Endothelial cell of umbilical vein (primary cell): ENCODE measurements around the gene SCGB3A1. TPM values are rescaled to one million over a fixed set of nuclear protein-coding genes. Genes with fewer than 3 reads are reported as not detected.

ENCODE experiments used
- BruUV-seq: library from RNA; stranded (reverse); fragments of 400-500 nt; replicated peaks from 2 replicates; lab custom pipeline; 2021; lab: Mats Ljungman, UMichigan
- CTCF ChIA-PET: fragments of 300-600, 350-600 bp; sonication (Branson Sonifier 250); formaldehyde crosslinking; loops from one replicate; lab custom pipeline; 2021; ENCODE audit warnings: antibody characterized with exemption, inconsistent platforms; lab: Charles Lee
- POLR2A ChIA-PET: fragments of 300-600, 350-600 bp; sonication (Branson Sonifier 250); formaldehyde crosslinking; loops from one replicate; lab custom pipeline; 2021; ENCODE audit warnings: antibody characterized with exemption, inconsistent platforms; lab: Charles Lee
- DNase-seq: peaks from one replicate; pipeline ENCODE4 v3.0.0-alpha.2; 2011; ENCODE audit warnings: low read depth, low spot score
- FAIRE-seq: peaks from 2 replicates; lab custom pipeline; 2011; peaks lifted over from hg19 to GRCh38; lab: Jason Lieb, UNC
- H2AFZ ChIP-seq: 2 replicates; pipeline ENCODE4 v1.6.0; 2012; ENCODE audit warnings: low read depth, low read length, control low read depth, inconsistent platforms
- H3K27ac ChIP-seq: 2 replicates; pipeline ENCODE4 v1.5.1; 2011; ENCODE audit warnings: low read depth, mild to moderate bottlenecking, control low read depth, low read length, moderate library complexity; ENCODE audit not compliant: insufficient read depth
- H3K27me3 ChIP-seq, 2 experiments: 2 replicates each; pipeline versions ENCODE4 v1.6.0 to v1.6.1; 2011; ENCODE audit warnings: low read length in 2 of 2, mixed read lengths in 1 of 2; ENCODE audit not compliant: control insufficient read depth in 2 of 2, insufficient read depth in 2 of 2
- H3K36me3 ChIP-seq, 2 experiments: 2 replicates in 1 of 2; 3 replicates in 1 of 2; pipeline ENCODE4 v1.5.1; 2011; ENCODE audit warnings: low read length in 2 of 2, mild to moderate bottlenecking in 1 of 2, moderate library complexity in 1 of 2; ENCODE audit not compliant: control insufficient read depth in 2 of 2, insufficient read depth in 2 of 2; ENCODE audit errors: extremely low read depth in 1 of 2
- H3K4me1 ChIP-seq: 3 replicates; pipeline ENCODE4 v1.5.1; 2011; ENCODE audit warnings: mild to moderate bottlenecking, low read length; ENCODE audit not compliant: control insufficient read depth, insufficient read depth; ENCODE audit errors: extremely low read depth
- H3K4me2 ChIP-seq: 2 replicates; pipeline ENCODE4 v1.6.1; 2011; ENCODE audit warnings: low read length, control low read depth, mixed read lengths; ENCODE audit not compliant: insufficient read depth
- H3K4me3 ChIP-seq, 3 experiments: fragments of 200-600 bp in 1 of 3; sonication (generic), shearing (Covaris generic) in 1 of 3; replicated peaks in 1 of 3; 2 replicates each; pipeline ENCODE4 v1.5.1; 2011 to 2016; ENCODE audit warnings: control low read depth in 3 of 3, low read length in 3 of 3, mild to moderate bottlenecking in 2 of 3, inconsistent platforms in 1 of 3, low read depth in 1 of 3, moderate library complexity in 1 of 3; ENCODE audit not compliant: insufficient read depth in 1 of 3
- H3K79me2 ChIP-seq: 2 replicates; pipeline ENCODE4 v1.6.0; 2012; ENCODE audit warnings: low read length, inconsistent platforms; ENCODE audit not compliant: control insufficient read depth, insufficient read depth
- H3K9ac ChIP-seq: replicated peaks from 2 replicates; pipeline ENCODE3; 2011; ENCODE audit warnings: low read length, control low read depth; ENCODE audit not compliant: insufficient read depth; ENCODE audit errors: extremely low read depth
- H3K9me1 ChIP-seq: replicated peaks from 3 replicates; pipeline ENCODE4 v1.6.0; 2011; ENCODE audit warnings: mild to moderate bottlenecking, low read length; ENCODE audit not compliant: control insufficient read depth, insufficient read depth; ENCODE audit errors: extremely low read depth
- H3K9me3 ChIP-seq: replicated peaks from 2 replicates; pipeline ENCODE4 v1.5.1; 2012; ENCODE audit warnings: low read length, inconsistent platforms; ENCODE audit not compliant: control insufficient read depth, insufficient read depth
- H4K20me1 ChIP-seq: replicated peaks from 2 replicates; pipeline ENCODE3; 2011; ENCODE audit warnings: mild to moderate bottlenecking, low read length; ENCODE audit not compliant: control insufficient read depth, insufficient read depth; ENCODE audit errors: extremely low read depth
- FOS ChIP-seq: IDR thresholded peaks from 2 replicates; pipeline ENCODE4 v1.6.1; 2011; ENCODE audit warnings: mild to moderate bottlenecking, low read length, moderate library complexity, borderline replicate concordance; ENCODE audit not compliant: insufficient read depth
- GATA2 ChIP-seq: IDR thresholded peaks from 2 replicates; pipeline ENCODE4 v1.7.0; 2011; ENCODE audit warnings: low read depth, mild to moderate bottlenecking, moderate library complexity, mixed read lengths, low read length; ENCODE audit not compliant: insufficient read length, insufficient read depth
- JUN ChIP-seq: IDR thresholded peaks from 2 replicates; pipeline ENCODE4 v1.6.1; 2011; ENCODE audit warnings: borderline replicate concordance, low read depth; ENCODE audit not compliant: insufficient read length, insufficient read depth
- MYC ChIP-seq: IDR thresholded peaks from one replicate; pipeline ENCODE4 v1.6.1; 2011; ENCODE audit warnings: mild to moderate bottlenecking, low read depth, low read length
- POLR2A ChIP-seq: IDR thresholded peaks from 2 replicates; pipeline ENCODE4 v1.6.1; 2012; ENCODE audit warnings: low read depth, mild to moderate bottlenecking, control low read depth, low read length
- POLR2AphosphoS5 ChIP-seq: IDR thresholded peaks from 2 replicates; pipeline ENCODE4 v1.6.1; 2012; ENCODE audit warnings: low read depth, mild to moderate bottlenecking, control low read depth, low read length, moderate library complexity; ENCODE audit not compliant: insufficient read depth
- dilution Hi-C: fragments of 300-500 bp; cut with MboI; formaldehyde crosslinking; loops from one replicate; pipeline ENCODE4 v1.15.0; 2019; ENCODE audit warnings: low sequenced_read_pairs; ENCODE audit not compliant: extremely low pct_ligation_motif_present
- intact Hi-C: fragments of 100-400 bp; cut with micrococcal nuclease; formaldehyde crosslinking; loops from one replicate; pipeline ENCODE4 v1.10.0; 2022
- polyA plus RNA-seq, 4 experiments: library from polyadenylated mRNA; depleted of rRNA in 3 of 4; stranded (reverse) in 3 of 4; unstranded in 1 of 4; fragments of >200 nt; gene quantifications; 2 replicates each; pipeline versions ENCODE4 v1.2.1 to v1.2.3, GENCODE V29; 2011 to 2012; ENCODE audit warnings: missing spikeins in 1 of 4
- total RNA-seq: library from RNA; stranded (reverse); gene quantifications from 2 replicates; pipeline ENCODE4 v1.2.3, GENCODE V29; 2021

The SCGB3A1 gene
- total and polyA plus RNA-seq, 2 donors (not counting 3 experiments of a cell fraction or from before 2014, with no cell fraction given), result 0.73 TPM; not detected in 1

DNA sequence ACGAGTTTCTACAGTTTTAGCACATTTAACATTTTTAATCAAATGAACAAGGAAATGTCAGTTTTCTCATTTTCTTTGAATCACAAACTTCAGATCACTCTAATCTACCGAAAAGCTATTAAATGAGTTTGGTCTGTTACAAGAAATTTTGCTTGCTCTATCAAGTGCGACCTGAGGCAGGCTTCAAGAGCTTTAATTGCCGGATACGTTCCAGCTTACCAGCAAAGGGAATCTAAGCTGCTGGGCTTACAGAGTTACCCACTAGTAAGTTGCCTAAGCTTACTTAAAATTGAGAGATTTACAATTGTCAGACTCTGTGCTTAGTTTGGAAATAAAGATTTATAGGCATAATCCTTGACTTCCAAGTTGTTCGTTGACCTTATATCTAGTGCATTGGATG lies 10.6 kb downstream of the SCGB3A1 start:
- Histone ChIP-seq H3K4me1 (no peaks in the 10 kb centered on the region), H3K4me3 (no peak overlapping the region), H3K36me3 (peaks cover 0 to 5% of the 10 kb centered on the region in 2 experiments), H2AFZ (no peak overlapping the region), H3K9me3 (no peaks in the 10 kb centered on the region), H4K20me1 (no peaks in the 10 kb centered on the region), H3K9me1 (no peaks in the 10 kb centered on the region), H3K79me2 (no peaks in the 10 kb centered on the region), H3K27ac (no peak overlapping the region), H3K27me3 (no peaks in the 10 kb centered on the region), H3K9ac (no peak overlapping the region), H3K4me2 (no peak overlapping the region)
- ChIA-PET CTCF (interaction anchor here (0.7 to 1.0 kb wide), 2 partner anchors 27 to 138 kb away, joined by 3 read pairs; no protein-coding TSS in a partner anchor), POLR2A (no interaction called here)
- intact Hi-C loops (no loop called here), dilution Hi-C loops (no loop called here)
- BruUV-seq, result no TSS peak
- FAIRE-seq (no peak), DNase-seq (no peak)
- TF ChIP-seq FOS, result no peak
- TF ChIP-seq GATA2, result no peak

DNA sequence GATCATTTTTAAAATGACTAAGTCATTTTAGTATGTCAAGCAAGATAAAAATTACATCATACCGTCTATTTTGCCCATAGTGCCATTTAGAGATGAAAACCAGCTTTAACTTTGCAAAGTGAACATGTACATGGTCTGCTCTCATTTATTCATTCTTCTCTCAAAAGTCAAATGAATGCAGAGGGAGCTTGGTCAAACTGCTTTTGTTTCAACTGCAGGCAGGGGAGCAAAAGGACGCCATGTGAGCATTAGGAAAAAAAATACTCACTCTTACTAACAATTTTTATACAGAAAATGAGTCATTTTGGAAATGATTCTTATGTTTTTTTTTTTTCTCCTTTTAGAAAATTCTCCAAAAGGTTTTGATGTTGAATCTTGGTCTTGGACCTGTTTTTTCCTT lies 15.7 kb downstream of the SCGB3A1 start:
- dilution Hi-C loops, result no loop called here
- DNase-seq (no peak), FAIRE-seq (no peak)
- Histone ChIP-seq H4K20me1 (no peaks in the 10 kb centered on the region), H3K36me3 (peaks cover 15% of the 10 kb centered on the region in 2 experiments), H3K4me3 (no peak overlapping the region), H3K4me1 (no peaks in the 10 kb centered on the region), H3K9me1 (no peaks in the 10 kb centered on the region), H3K79me2 (no peaks in the 10 kb centered on the region), H3K9ac (no peak overlapping the region), H3K27ac (no peak overlapping the region), H3K27me3 (no peaks in the 10 kb centered on the region), H3K9me3 (no peaks in the 10 kb centered on the region), H2AFZ (no peak overlapping the region), H3K4me2 (no peak overlapping the region)
- POLR2A ChIA-PET, result no interaction called here
- TF ChIP-seq MYC, result no peak
- no peak for TF ChIP-seq JUN
- TF ChIP-seq FOS, result no peak
- no peak for TF ChIP-seq GATA2
- no peak for TF ChIP-seq POLR2AphosphoS5
- no peak for TF ChIP-seq POLR2A
- intact Hi-C loops, result no loop called here
- no TSS peak for BruUV-seq
- CTCF ChIA-PET, result interaction anchor here (1.9 kb wide), 1 partner anchor 31 kb away, joined by 5 read pairs; no protein-coding TSS in a partner anchor
